Left ventricle myocardium inferior (tissue), 1 donor: ENCODE measurements around the gene SNTB2. TPM values are rescaled to one million over a fixed set of nuclear protein-coding genes. Genes with fewer than 3 reads are reported as not detected.

Source experiments
- DNase-seq: peaks from one replicate; pipeline ENCODE4 v3.0.0-alpha.2; 2020
- H3K27ac ChIP-seq: fragments of 200-600 bp; replicated peaks from 2 replicates; pipeline ENCODE4 v1.8.0; 2021
- H3K27me3 ChIP-seq: fragments of 200-600 bp; 2 replicates; pipeline ENCODE4 v1.8.0; 2021; ENCODE audit warnings: low read depth
- H3K36me3 ChIP-seq: fragments of 200-600 bp; 2 replicates; pipeline ENCODE4 v1.8.0; 2021
- H3K4me1 ChIP-seq: fragments of 200-600 bp; 2 replicates; pipeline ENCODE4 v1.8.0; 2021
- H3K4me3 ChIP-seq: fragments of 200-600 bp; 2 replicates; pipeline ENCODE4 v1.8.0; 2021; ENCODE audit warnings: mild to moderate bottlenecking, moderate library complexity
- H3K9me3 ChIP-seq: fragments of 200-600 bp; replicated peaks from 2 replicates; pipeline ENCODE4 v1.8.0; 2021
- intact Hi-C: fragments of 100-400 bp; cut with micrococcal nuclease; formaldehyde crosslinking; loops from one replicate; pipeline ENCODE4 v1.11.0; 2022
- total RNA-seq: library from RNA; stranded (reverse); fragmentation: NEBNext Ultra II Directional; extraction: Animal tissue kit (Norgen Biotek cat#: 25700); gene quantifications from one replicate; pipeline ENCODE4 v1.2.1, GENCODE V29; 2021
- TF ChIP-seq, protein P1 (sequence below): fragments of 200-600 bp; IDR thresholded peaks from 2 replicates; pipeline ENCODE4 v1.8.0; 2021; ENCODE audit warnings: antibody characterized with exemption, mild to moderate bottlenecking, borderline replicate concordance
- donor health status: DM: no; HTN: yes; CAD: no; lungs with severe emphysema.

SNTB2 gene
- total RNA-seq, 1 donor from 2014 or later, result 10.2 TPM

GRCh38 chr16:69194488-69194887, 7.5 kb downstream of the SNTB2 start:
- no peaks in the 10 kb centered on the region for H3K9me3 ChIP-seq
- peaks cover 37% of the 10 kb centered on the region for H3K4me1 ChIP-seq
- intact Hi-C loops, result no loop called here
- H3K27ac ChIP-seq, result no peak overlapping the region
- no peaks in the 10 kb centered on the region for H3K36me3 ChIP-seq
- no peak overlapping the region for H3K4me3 ChIP-seq
- TF ChIP-seq, protein P1, sequence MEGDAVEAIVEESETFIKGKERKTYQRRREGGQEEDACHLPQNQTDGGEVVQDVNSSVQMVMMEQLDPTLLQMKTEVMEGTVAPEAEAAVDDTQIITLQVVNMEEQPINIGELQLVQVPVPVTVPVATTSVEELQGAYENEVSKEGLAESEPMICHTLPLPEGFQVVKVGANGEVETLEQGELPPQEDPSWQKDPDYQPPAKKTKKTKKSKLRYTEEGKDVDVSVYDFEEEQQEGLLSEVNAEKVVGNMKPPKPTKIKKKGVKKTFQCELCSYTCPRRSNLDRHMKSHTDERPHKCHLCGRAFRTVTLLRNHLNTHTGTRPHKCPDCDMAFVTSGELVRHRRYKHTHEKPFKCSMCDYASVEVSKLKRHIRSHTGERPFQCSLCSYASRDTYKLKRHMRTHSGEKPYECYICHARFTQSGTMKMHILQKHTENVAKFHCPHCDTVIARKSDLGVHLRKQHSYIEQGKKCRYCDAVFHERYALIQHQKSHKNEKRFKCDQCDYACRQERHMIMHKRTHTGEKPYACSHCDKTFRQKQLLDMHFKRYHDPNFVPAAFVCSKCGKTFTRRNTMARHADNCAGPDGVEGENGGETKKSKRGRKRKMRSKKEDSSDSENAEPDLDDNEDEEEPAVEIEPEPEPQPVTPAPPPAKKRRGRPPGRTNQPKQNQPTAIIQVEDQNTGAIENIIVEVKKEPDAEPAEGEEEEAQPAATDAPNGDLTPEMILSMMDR, result no peak
- DNase-seq, result no peak
- no peaks in the 10 kb centered on the region for H3K27me3 ChIP-seq

GRCh38 chr16:69195369-69196029, 8.5 kb downstream of the SNTB2 start:
- intact Hi-C loops, result no loop called here
- Histone ChIP-seq H3K9me3 (no peaks in the 10 kb centered on the region), H3K36me3 (no peaks in the 10 kb centered on the region), H3K27ac (no peak overlapping the region), H3K27me3 (no peaks in the 10 kb centered on the region), H3K4me1 (peaks cover 30% of the 10 kb centered on the region), H3K4me3 (no peak overlapping the region)
- DNase-seq, result no peak
- TF ChIP-seq, protein P1, result no peak

GRCh38 chr16:69197573-69197972, 10.6 kb downstream of the SNTB2 start:
- no peaks in the 10 kb centered on the region for H3K36me3 ChIP-seq
- H3K4me3 ChIP-seq, result no peak overlapping the region
- peaks cover 35% of the 10 kb centered on the region for H3K4me1 ChIP-seq
- H3K27me3 ChIP-seq, result no peaks in the 10 kb centered on the region
- H3K27ac ChIP-seq, result no peak overlapping the region
- H3K9me3 ChIP-seq, result no peaks in the 10 kb centered on the region
- TF ChIP-seq, protein P1, result no peak
- no peak for DNase-seq
- intact Hi-C loops, result no loop called here

DNA sequence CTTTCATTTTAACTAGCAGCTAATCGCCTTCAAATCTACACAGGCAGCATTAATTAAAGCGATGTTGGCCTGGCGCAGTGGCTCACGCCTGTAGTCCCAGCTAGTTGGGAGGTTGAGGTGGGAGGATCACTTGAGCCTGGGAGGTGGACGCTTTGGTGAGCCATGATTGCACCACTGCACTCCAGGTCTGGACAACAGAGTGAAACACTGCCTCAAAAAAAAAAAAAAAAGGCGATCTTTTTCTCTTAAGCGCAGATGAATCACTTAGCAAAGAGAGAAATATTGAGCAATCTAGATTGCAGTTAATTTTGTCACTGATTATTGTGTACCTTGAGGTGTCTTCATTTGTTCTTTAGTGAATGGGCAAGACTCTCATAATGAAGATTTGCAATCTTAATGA, 12.4 kb downstream of the SNTB2 start:
- H3K36me3 ChIP-seq, result no peaks in the 10 kb centered on the region
- H3K4me1 ChIP-seq, result peaks cover 28% of the 10 kb centered on the region
- TF ChIP-seq, protein P1, result no peak
- intact Hi-C loops, result no loop called here
- H3K9me3 ChIP-seq, result no peaks in the 10 kb centered on the region
- H3K4me3 ChIP-seq, result no peak overlapping the region
- no peak overlapping the region for H3K27ac ChIP-seq
- no peaks in the 10 kb centered on the region for H3K27me3 ChIP-seq
- no peak for DNase-seq

DNA sequence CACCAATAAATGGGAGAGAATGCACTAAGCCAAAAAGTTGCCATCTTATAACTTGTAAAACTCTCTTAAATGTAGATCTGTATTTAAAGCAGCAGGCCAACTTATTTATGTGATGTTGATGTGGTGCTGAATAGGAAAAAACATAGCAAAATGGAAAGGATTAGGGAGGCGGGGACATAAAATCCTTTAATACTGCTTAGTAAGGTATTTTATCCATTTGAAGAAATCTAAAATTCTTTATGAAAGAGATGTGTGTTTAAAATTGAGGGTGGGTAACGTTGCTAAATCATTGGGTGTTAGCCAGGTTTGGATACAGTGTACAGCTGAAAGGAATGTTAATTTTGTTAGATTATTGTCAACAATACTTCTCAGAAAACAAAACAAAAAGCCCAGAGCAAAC, 14.3 kb downstream of the SNTB2 start:
- TF ChIP-seq, protein P1, result no peak
- Histone ChIP-seq H3K27ac (peak overlapping the region; percentile 21), H3K4me3 (no peak overlapping the region), H3K4me1 (peaks cover 23% of the 10 kb centered on the region), H3K27me3 (no peaks in the 10 kb centered on the region), H3K36me3 (no peaks in the 10 kb centered on the region), H3K9me3 (no peaks in the 10 kb centered on the region)
- no peak for DNase-seq
- intact Hi-C loops, result no loop called here
